H9 (cell line): ENCODE measurements around the gene GJB2. TPM values are rescaled to one million over a fixed set of nuclear protein-coding genes. Genes with fewer than 3 reads are reported as not detected.

Experiments used
- DNase-seq: peaks from one replicate; pipeline ENCODE4 v3.0.0-alpha.2; 2017
- H2AFZ ChIP-seq: one replicate; pipeline ENCODE4 v1.6.1; 2013; ENCODE audit warnings: mild to moderate bottlenecking, low read length, control low read depth, moderate library complexity
- H2AK5ac ChIP-seq: 2 replicates; pipeline ENCODE4 v1.6.1; 2013; ENCODE audit warnings: low read length, control low read depth, mixed read lengths; ENCODE audit not compliant: insufficient read length
- H2BK120ac ChIP-seq: one replicate; pipeline ENCODE4 v1.6.1; 2013; ENCODE audit warnings: low read depth, mild to moderate bottlenecking, low read length, control low read depth, inconsistent platforms; ENCODE audit not compliant: poor library complexity, severe bottlenecking
- H2BK12ac ChIP-seq: 2 replicates; pipeline ENCODE4 v1.6.1; 2013; ENCODE audit warnings: low read length, control low read depth, mixed read lengths, low read depth; ENCODE audit not compliant: insufficient read length
- H2BK15ac ChIP-seq: 2 replicates; pipeline ENCODE4 v1.6.1; 2013; ENCODE audit warnings: low read depth, low read length, control low read depth
- H2BK20ac ChIP-seq: one replicate; pipeline ENCODE4 v1.6.1; 2013; ENCODE audit warnings: low read depth, mild to moderate bottlenecking, low read length, control low read depth, inconsistent platforms; ENCODE audit not compliant: poor library complexity, severe bottlenecking
- H2BK5ac ChIP-seq: 2 replicates; pipeline ENCODE4 v1.6.1; 2013; ENCODE audit warnings: low read length, control low read depth, mixed read lengths; ENCODE audit not compliant: insufficient read length
- H3K14ac ChIP-seq: 2 replicates; pipeline ENCODE4 v1.6.1; 2013; ENCODE audit warnings: low read length, control low read depth; ENCODE audit not compliant: insufficient read depth
- H3K18ac ChIP-seq: 2 replicates; pipeline ENCODE4 v1.6.1; 2013; ENCODE audit warnings: low read depth, mild to moderate bottlenecking, mixed read lengths, low read length, control low read depth; ENCODE audit not compliant: insufficient read length
- H3K23ac ChIP-seq: 2 replicates; pipeline ENCODE4 v1.6.1; 2013; ENCODE audit warnings: low read length, control low read depth, mixed read lengths, low read depth; ENCODE audit not compliant: insufficient read length
- H3K23me2 ChIP-seq: 2 replicates; pipeline ENCODE4 v1.6.1; 2013; ENCODE audit warnings: low read depth, mild to moderate bottlenecking, mixed read lengths, low read length, control low read depth; ENCODE audit not compliant: insufficient read length, poor library complexity, severe bottlenecking
- H3K27ac ChIP-seq: 2 replicates; pipeline ENCODE4 v1.5.1; 2013; ENCODE audit warnings: low read length, control low read depth, mixed read lengths, low read depth; ENCODE audit not compliant: insufficient read length
- H3K27me3 ChIP-seq: 2 replicates; pipeline ENCODE4 v1.6.1; 2013; ENCODE audit warnings: low read length, control low read depth, inconsistent platforms; ENCODE audit not compliant: insufficient read depth
- H3K4ac ChIP-seq: 2 replicates; pipeline ENCODE4 v1.6.1; 2013; ENCODE audit warnings: low read depth, mild to moderate bottlenecking, control low read depth, inconsistent platforms, low read length, moderate library complexity
- H3K4me1 ChIP-seq: 2 replicates; pipeline ENCODE4 v1.6.1; 2013; ENCODE audit warnings: low read length, control low read depth, inconsistent platforms; ENCODE audit not compliant: insufficient read depth
- H3K4me2 ChIP-seq: 2 replicates; pipeline ENCODE4 v1.6.1; 2013; ENCODE audit warnings: low read length, control low read depth, mixed read lengths; ENCODE audit not compliant: insufficient read length, insufficient read depth
- H3K56ac ChIP-seq: 2 replicates; pipeline ENCODE4 v1.6.1; 2013; ENCODE audit warnings: low read depth, mild to moderate bottlenecking, mixed read lengths, low read length, control low read depth; ENCODE audit not compliant: insufficient read length
- H3K79me1 ChIP-seq: 2 replicates; pipeline ENCODE4 v1.6.1; 2013; ENCODE audit warnings: low read depth, mild to moderate bottlenecking, moderate library complexity, low read length, control low read depth, inconsistent platforms; ENCODE audit not compliant: insufficient read depth, poor library complexity, severe bottlenecking
- H3K79me2 ChIP-seq: 2 replicates; pipeline ENCODE4 v1.6.1; 2013; ENCODE audit warnings: low read length, control low read depth, inconsistent platforms; ENCODE audit not compliant: insufficient read depth
- H3K9ac ChIP-seq: 2 replicates; pipeline ENCODE4 v1.6.1; 2013; ENCODE audit warnings: low read length, control low read depth, mixed read lengths; ENCODE audit not compliant: insufficient read length; ENCODE audit errors: extremely low read depth
- H3K9me3 ChIP-seq: one replicate; pipeline ENCODE4 v1.6.1; 2013; ENCODE audit warnings: low read depth, low read length, inconsistent platforms; ENCODE audit not compliant: control insufficient read depth
- H3T11ph ChIP-seq: one replicate; pipeline ENCODE4 v1.6.1; 2013; ENCODE audit warnings: mild to moderate bottlenecking, low read length, control low read depth, inconsistent platforms
- H4K20me1 ChIP-seq: one replicate; pipeline ENCODE4 v1.6.1; 2013; ENCODE audit not compliant: control insufficient read depth, insufficient read length, insufficient read depth
- H4K5ac ChIP-seq: 2 replicates; pipeline ENCODE4 v1.6.1; 2013; ENCODE audit warnings: low read depth, mild to moderate bottlenecking, mixed read lengths, low read length, control low read depth; ENCODE audit not compliant: insufficient read length
- H4K8ac ChIP-seq: replicated peaks from 2 replicates; pipeline ENCODE4 v1.6.1; 2013; ENCODE audit warnings: low read length, control low read depth, mixed read lengths, low read depth; ENCODE audit not compliant: insufficient read length
- H4K91ac ChIP-seq: 2 replicates; pipeline ENCODE4 v1.6.1; 2013; ENCODE audit warnings: low read depth, mild to moderate bottlenecking, moderate library complexity, mixed read lengths, low read length, control low read depth; ENCODE audit not compliant: insufficient read length
- H3K27ac Mint-ChIP-seq, 3 experiments: 2 replicates in 2 of 3; 3 replicates in 1 of 3; pipeline ENCODE4 v1.8.0; 2020 to 2021; ENCODE audit warnings: mixed read lengths in 3 of 3, mild to moderate bottlenecking in 1 of 3, moderate library complexity in 1 of 3
- H3K27me3 Mint-ChIP-seq: 2 replicates; pipeline ENCODE4 v1.8.0; 2021; ENCODE audit warnings: low read depth, mild to moderate bottlenecking, moderate library complexity, mixed read lengths
- H3K36me3 Mint-ChIP-seq, 3 experiments: 2 replicates in 2 of 3; 3 replicates in 1 of 3; pipeline ENCODE4 v1.8.0; 2020 to 2021; ENCODE audit warnings: low read depth in 3 of 3, mixed read lengths in 3 of 3; ENCODE audit not compliant: insufficient read depth in 1 of 3
- H3K4me1 Mint-ChIP-seq, 2 experiments: 2 replicates each; pipeline ENCODE4 v1.8.0; 2020; ENCODE audit warnings: mixed read lengths in 2 of 2
- H3K4me3 Mint-ChIP-seq, 2 experiments: 2 replicates in 1 of 2; 3 replicates in 1 of 2; pipeline ENCODE4 v1.8.0; 2020 to 2021; ENCODE audit warnings: mild to moderate bottlenecking in 2 of 2, mixed read lengths in 2 of 2, moderate library complexity in 1 of 2
- H3K9me3 Mint-ChIP-seq, 2 experiments: 2 replicates in 1 of 2; 3 replicates in 1 of 2; pipeline ENCODE4 v1.8.0; 2020; ENCODE audit warnings: mild to moderate bottlenecking in 2 of 2, mixed read lengths in 2 of 2, moderate library complexity in 1 of 2
- WGBS: extraction: QIAGEN DNeasy Blood & Tissue Kit; methylation state at CpG from one replicate; pipeline ENCODE4 v1.1.7; 2013; ENCODE audit warnings: missing lambda C conversion rate, low lambda C conversion rate, mixed read lengths; ENCODE audit not compliant: insufficient read length; ENCODE audit errors: extremely low coverage; 5-methylcytosine and 5-hydroxymethylcytosine counted together
- total RNA-seq: library from RNA; stranded (reverse); gene quantifications from 2 replicates; pipeline ENCODE4 v1.2.1, GENCODE V29; 2021
- TF ChIP-seq, protein P1 (sequence below): fragments of 200-600 bp; sonication (generic); conservative IDR thresholded peaks from 3 replicates; pipeline ENCODE4 v1.8.0; 2021; ENCODE audit warnings: antibody characterized with exemption, mild to moderate bottlenecking

GJB2 gene
- total RNA-seq, 1 experiment from 2014 or later = 0.28 TPM

DNA sequence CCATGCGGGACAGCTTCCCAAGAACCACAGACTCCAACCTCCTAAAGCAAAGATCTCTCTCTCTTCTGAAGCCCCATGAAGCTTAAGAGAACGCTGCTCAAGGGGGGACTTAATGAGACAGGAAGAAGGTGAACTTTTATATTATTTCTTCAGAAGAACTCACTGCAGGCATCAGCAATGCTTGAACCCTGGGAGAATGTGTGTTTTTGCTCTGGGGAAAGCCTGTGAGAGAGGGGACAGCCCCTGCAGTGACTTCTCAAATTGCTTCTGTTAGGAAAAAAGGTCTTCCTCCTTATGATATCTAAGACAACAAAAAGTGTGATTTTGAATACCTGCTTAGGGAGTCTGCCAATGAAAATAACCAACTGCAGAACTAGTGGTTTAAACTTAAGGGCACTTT is 54.9 kb downstream of the GJB2 start:
- H4K20me1 ChIP-seq = no peaks in the 10 kb centered on the region
- no peaks in the 10 kb centered on the region for H3K79me1 ChIP-seq
- TF ChIP-seq, protein P1, sequence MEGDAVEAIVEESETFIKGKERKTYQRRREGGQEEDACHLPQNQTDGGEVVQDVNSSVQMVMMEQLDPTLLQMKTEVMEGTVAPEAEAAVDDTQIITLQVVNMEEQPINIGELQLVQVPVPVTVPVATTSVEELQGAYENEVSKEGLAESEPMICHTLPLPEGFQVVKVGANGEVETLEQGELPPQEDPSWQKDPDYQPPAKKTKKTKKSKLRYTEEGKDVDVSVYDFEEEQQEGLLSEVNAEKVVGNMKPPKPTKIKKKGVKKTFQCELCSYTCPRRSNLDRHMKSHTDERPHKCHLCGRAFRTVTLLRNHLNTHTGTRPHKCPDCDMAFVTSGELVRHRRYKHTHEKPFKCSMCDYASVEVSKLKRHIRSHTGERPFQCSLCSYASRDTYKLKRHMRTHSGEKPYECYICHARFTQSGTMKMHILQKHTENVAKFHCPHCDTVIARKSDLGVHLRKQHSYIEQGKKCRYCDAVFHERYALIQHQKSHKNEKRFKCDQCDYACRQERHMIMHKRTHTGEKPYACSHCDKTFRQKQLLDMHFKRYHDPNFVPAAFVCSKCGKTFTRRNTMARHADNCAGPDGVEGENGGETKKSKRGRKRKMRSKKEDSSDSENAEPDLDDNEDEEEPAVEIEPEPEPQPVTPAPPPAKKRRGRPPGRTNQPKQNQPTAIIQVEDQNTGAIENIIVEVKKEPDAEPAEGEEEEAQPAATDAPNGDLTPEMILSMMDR = no peak
- no CpG with 5 or more reads among the region's 2 CpGs for WGBS
- no peak for DNase-seq
- H3K18ac ChIP-seq = no peak overlapping the region
- no peaks in the 10 kb centered on the region for H3K9me3 ChIP-seq
- no peak overlapping the region for H4K5ac ChIP-seq
- H3K56ac ChIP-seq = no peak overlapping the region
- no peaks in the 10 kb centered on the region for H3K79me2 ChIP-seq
- no peaks in the 10 kb centered on the region for H3K23me2 ChIP-seq
- no peak overlapping the region for H4K91ac ChIP-seq
- H3K23ac ChIP-seq = no peak overlapping the region
- H3K4ac ChIP-seq = no peak overlapping the region
- no peak overlapping the region for H3K4me2 ChIP-seq
- Mint-ChIP-seq H3K9me3 (no peaks in the 10 kb centered on the region), H3K27ac (no peak overlapping the region), H3K4me1 (peaks cover 0 to 6% of the 10 kb centered on the region in 2 experiments; a peak in 1 of 4 replicates), H3K36me3 (no peaks in the 10 kb centered on the region), H3K27me3 (peaks cover 39% of the 10 kb centered on the region), H3K4me3 (no peak overlapping the region)
- no peaks in the 10 kb centered on the region for H3K4me1 ChIP-seq
- H2AFZ ChIP-seq = no peak overlapping the region
- H3K9ac ChIP-seq = no peak overlapping the region
- no peak overlapping the region for H2BK120ac ChIP-seq
- H3K27ac ChIP-seq = no peak overlapping the region
- no peak overlapping the region for H4K8ac ChIP-seq
- no peak overlapping the region for H2BK20ac ChIP-seq
- no peak overlapping the region for H2BK12ac ChIP-seq
- no peak overlapping the region for H2AK5ac ChIP-seq
- H3K14ac ChIP-seq = no peak overlapping the region
- no peak overlapping the region for H3T11ph ChIP-seq
- H2BK15ac ChIP-seq = no peak overlapping the region
- H3K27me3 ChIP-seq = no peaks in the 10 kb centered on the region
- H2BK5ac ChIP-seq = no peak overlapping the region

Other genes with a start within 250 kb of the GJB2 start
- 169 and 173 TPM in 2 replicates for gene ZMYM2, start 234.2 kb downstream of the GJB2 start, total RNA-seq
- gene GJA3, start 31.9 kb downstream of the GJB2 start, total RNA-seq = 0.83 and 0.92 TPM in 2 replicates
- not detected in 2 replicates for gene GJB6, start 39.4 kb upstream of the GJB2 start, total RNA-seq